ENCODE data around the gene RPLP2.

RPLP2 gene

DNA sequence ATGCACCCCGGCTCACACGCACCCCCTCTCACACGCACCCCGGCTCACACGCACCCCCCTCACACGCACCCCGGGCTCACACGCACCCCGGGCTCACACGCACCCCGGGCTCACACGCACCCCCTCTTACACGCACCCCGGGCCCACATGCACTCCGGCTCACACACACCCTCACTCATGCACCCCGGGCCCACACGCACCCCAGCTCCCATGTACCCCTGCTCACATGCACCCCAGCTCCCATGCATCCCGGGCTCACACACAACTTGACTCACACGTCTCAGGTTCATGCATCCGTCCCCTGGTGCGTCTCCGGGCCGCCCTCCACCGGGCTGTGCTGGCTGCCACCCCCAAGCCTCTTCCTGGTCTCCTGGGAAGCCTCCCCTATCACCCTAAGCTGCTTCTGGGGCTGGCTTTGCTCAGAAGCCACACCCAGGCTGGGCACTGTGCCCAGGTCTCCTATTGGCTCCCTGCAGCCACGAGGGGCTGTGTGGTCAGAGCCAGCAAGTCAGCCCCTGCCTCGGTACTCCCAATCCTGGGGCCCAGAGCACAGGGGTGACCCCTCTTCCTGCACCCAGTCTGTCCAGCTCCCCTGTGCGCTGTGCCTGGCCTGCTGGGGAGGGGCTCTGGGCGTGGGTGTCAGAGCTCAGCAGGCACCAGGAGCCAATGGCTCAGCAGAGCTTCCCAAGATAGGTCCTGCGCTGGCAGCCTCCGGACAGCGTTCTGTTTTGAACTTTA lies 49.8 kb downstream of the RPLP2 start:
- no peak overlapping the region for H3K27ac ChIP-seq
- TF ChIP-seq ZFX (IDR thresholded peaks at IDR 0.05) = no peak
- TF ChIP-seq, protein P1, sequence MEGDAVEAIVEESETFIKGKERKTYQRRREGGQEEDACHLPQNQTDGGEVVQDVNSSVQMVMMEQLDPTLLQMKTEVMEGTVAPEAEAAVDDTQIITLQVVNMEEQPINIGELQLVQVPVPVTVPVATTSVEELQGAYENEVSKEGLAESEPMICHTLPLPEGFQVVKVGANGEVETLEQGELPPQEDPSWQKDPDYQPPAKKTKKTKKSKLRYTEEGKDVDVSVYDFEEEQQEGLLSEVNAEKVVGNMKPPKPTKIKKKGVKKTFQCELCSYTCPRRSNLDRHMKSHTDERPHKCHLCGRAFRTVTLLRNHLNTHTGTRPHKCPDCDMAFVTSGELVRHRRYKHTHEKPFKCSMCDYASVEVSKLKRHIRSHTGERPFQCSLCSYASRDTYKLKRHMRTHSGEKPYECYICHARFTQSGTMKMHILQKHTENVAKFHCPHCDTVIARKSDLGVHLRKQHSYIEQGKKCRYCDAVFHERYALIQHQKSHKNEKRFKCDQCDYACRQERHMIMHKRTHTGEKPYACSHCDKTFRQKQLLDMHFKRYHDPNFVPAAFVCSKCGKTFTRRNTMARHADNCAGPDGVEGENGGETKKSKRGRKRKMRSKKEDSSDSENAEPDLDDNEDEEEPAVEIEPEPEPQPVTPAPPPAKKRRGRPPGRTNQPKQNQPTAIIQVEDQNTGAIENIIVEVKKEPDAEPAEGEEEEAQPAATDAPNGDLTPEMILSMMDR (conservative IDR thresholded peaks at IDR 0.05) = no peak

GRCh38 chr11:860234-861104 lies 50.7 kb downstream of the RPLP2 start:
- H3K27ac ChIP-seq = no peak overlapping the region
- TF ChIP-seq ZFX (IDR thresholded peaks at IDR 0.05) = no peak

DNA sequence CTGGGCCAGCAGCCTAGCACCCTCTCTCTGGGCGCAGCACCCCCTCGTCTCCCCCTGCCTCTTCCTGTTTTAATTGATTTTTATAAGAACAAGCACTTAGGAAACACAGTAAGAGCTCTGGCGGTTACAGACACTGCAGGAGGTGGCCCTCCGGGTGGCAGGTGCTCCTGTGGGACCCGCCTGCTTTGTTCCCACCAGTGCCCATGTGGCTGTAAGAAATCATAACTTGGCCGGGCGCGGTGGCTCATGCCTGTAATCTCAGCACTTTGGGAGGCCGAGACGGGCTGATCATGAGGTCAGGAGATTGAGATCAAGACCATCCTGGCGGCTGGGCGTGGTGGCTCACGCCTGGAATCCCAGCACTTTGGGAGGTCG lies 51.3 kb downstream of the RPLP2 start:
- H3K27ac ChIP-seq = no peak overlapping the region
- TF ChIP-seq ZFX (IDR thresholded peaks at IDR 0.05) = no peak
- TF ChIP-seq, protein P1 (conservative IDR thresholded peaks at IDR 0.05) = no peak

- TF ChIP-seq ZFX (IDR thresholded peaks at IDR 0.05) = no peak
- TF ChIP-seq, protein P1 (conservative IDR thresholded peaks at IDR 0.05) = no peak
- no peak overlapping the region for H3K27ac ChIP-seq
Observed at GRCh38 chr11:862081-862661, 52.4 kb downstream of the RPLP2 start.

Data from C4-2B (cell line).